Neural crest cell (in vitro differentiated cells): Measurements from ENCODE around the gene USP21. TPM values are rescaled to one million over a fixed set of nuclear protein-coding genes. Genes with fewer than 3 reads are reported as not detected.
A peak's percentile ranks its signal among the peaks of the same experiment; 100 is the strongest.

ENCODE experiments used
- DNase-seq: peaks from one replicate; pipeline ENCODE4 v3.0.0; 2021; ENCODE audit warnings: low read depth, mixed read lengths, low spot score
- H3K27ac Mint-ChIP-seq: one replicate; pipeline ENCODE4 v1.8.0; 2021; ENCODE audit warnings: mild to moderate bottlenecking, mixed read lengths; ENCODE audit not compliant: unreplicated experiment
- H3K27me3 Mint-ChIP-seq: 2 replicates; pipeline ENCODE4 v1.8.0; 2021; ENCODE audit warnings: low read depth, mild to moderate bottlenecking, mixed read lengths
- H3K36me3 Mint-ChIP-seq: 2 replicates; pipeline ENCODE4 v1.8.0; 2021; ENCODE audit warnings: low read depth, mild to moderate bottlenecking, mixed read lengths
- H3K4me1 Mint-ChIP-seq: 2 replicates; pipeline ENCODE4 v1.8.0; 2021; ENCODE audit warnings: mixed read lengths
- H3K4me3 Mint-ChIP-seq: one replicate; pipeline ENCODE4 v1.8.0; 2021; ENCODE audit warnings: mild to moderate bottlenecking, mixed read lengths
- H3K9me3 Mint-ChIP-seq: 2 replicates; pipeline ENCODE4 v1.8.0; 2021; ENCODE audit warnings: mixed read lengths
- total RNA-seq: library from RNA; stranded (reverse); gene quantifications from 2 replicates; pipeline ENCODE4 v1.2.1, GENCODE V29; 2021
- TF ChIP-seq, protein P1 (sequence below): fragments of 200-600 bp; sonication (generic); conservative IDR thresholded peaks from 2 replicates; pipeline ENCODE4 v1.5.0; 2021; ENCODE audit warnings: antibody characterized with exemption, mild to moderate bottlenecking

USP21 gene
- total RNA-seq, 1 donor from 2014 or later: 45.2 TPM

DNA sequence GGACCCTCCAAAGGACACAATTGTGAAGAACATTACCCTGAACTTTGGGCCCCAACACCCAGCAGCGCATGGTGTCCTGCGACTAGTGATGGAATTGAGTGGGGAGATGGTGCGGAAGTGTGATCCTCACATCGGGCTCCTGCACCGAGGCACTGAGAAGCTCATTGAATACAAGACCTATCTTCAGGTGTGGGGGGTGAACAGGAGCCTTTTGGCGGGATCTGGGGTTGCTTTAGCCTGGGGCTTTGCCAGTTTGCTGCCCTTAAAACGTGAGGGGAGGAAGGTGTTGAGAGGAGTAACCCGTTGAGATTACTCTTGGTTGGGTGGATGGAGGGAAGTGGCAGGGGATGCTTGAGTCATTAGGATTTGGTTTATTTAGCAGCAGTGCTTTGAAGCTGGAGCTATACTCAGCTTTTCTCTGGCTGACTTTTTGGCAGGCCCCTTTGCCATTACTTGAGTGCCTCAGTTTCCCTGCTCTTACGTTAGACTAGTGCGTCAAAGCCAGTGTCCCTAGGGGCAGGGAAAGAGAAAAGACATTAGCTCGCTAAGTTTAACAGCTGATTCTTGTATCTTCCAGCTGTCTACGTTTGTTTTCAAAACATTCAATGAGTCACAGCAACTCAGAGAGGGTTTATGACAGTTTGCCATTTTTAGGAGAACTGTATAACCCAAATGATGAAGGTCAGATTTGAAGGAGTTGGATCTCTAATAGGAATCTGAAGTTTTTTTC is 47.3 kb downstream of the USP21 start:
- no peak overlapping the region for H3K27ac Mint-ChIP-seq
- no peak for DNase-seq
- H3K27me3 Mint-ChIP-seq: no peaks in the 10 kb centered on the region
- peak overlapping the region; percentile 21 for H3K4me3 Mint-ChIP-seq
- TF ChIP-seq, protein P1, sequence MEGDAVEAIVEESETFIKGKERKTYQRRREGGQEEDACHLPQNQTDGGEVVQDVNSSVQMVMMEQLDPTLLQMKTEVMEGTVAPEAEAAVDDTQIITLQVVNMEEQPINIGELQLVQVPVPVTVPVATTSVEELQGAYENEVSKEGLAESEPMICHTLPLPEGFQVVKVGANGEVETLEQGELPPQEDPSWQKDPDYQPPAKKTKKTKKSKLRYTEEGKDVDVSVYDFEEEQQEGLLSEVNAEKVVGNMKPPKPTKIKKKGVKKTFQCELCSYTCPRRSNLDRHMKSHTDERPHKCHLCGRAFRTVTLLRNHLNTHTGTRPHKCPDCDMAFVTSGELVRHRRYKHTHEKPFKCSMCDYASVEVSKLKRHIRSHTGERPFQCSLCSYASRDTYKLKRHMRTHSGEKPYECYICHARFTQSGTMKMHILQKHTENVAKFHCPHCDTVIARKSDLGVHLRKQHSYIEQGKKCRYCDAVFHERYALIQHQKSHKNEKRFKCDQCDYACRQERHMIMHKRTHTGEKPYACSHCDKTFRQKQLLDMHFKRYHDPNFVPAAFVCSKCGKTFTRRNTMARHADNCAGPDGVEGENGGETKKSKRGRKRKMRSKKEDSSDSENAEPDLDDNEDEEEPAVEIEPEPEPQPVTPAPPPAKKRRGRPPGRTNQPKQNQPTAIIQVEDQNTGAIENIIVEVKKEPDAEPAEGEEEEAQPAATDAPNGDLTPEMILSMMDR: no peak
- H3K4me1 Mint-ChIP-seq: peaks cover 34% of the 10 kb centered on the region
- no peaks in the 10 kb centered on the region for H3K9me3 Mint-ChIP-seq
- H3K36me3 Mint-ChIP-seq: peaks cover 21% of the 10 kb centered on the region

GRCh38 chr1:161207173-161207572 is 47.9 kb downstream of the USP21 start:
- TF ChIP-seq, protein P1: no peak
- no peak for DNase-seq
- H3K4me1 Mint-ChIP-seq: peaks cover 28% of the 10 kb centered on the region
- no peak overlapping the region for H3K4me3 Mint-ChIP-seq
- H3K27me3 Mint-ChIP-seq: no peaks in the 10 kb centered on the region
- H3K9me3 Mint-ChIP-seq: no peaks in the 10 kb centered on the region
- H3K27ac Mint-ChIP-seq: no peak overlapping the region
- H3K36me3 Mint-ChIP-seq: peaks cover 22% of the 10 kb centered on the region

- no peaks in the 10 kb centered on the region for H3K27me3 Mint-ChIP-seq
Observed at GRCh38 chr1:161209790-161210409, 50.6 kb downstream of the USP21 start.

GRCh38 chr1:161214369-161214768 is 55.1 kb downstream of the USP21 start:
- no peak for DNase-seq
- no peaks in the 10 kb centered on the region for H3K9me3 Mint-ChIP-seq
- H3K27me3 Mint-ChIP-seq: no peaks in the 10 kb centered on the region
- H3K27ac Mint-ChIP-seq: no peak overlapping the region
- TF ChIP-seq, protein P1: no peak
- no peak overlapping the region for H3K4me3 Mint-ChIP-seq
- peaks cover 21% of the 10 kb centered on the region for H3K4me1 Mint-ChIP-seq
- peaks cover 29% of the 10 kb centered on the region for H3K36me3 Mint-ChIP-seq

More at GRCh38 chr1:161209790-161210409, 50.6 kb downstream of the USP21 start:
- no peak overlapping the region for H3K4me3 Mint-ChIP-seq
- DNase-seq: peak; percentile 73
- H3K36me3 Mint-ChIP-seq: peaks cover 30% of the 10 kb centered on the region
- TF ChIP-seq, protein P1: peak; percentile 88
- no peaks in the 10 kb centered on the region for H3K9me3 Mint-ChIP-seq
- peaks cover 18% of the 10 kb centered on the region for H3K4me1 Mint-ChIP-seq
- no peak overlapping the region for H3K27ac Mint-ChIP-seq

DNA sequence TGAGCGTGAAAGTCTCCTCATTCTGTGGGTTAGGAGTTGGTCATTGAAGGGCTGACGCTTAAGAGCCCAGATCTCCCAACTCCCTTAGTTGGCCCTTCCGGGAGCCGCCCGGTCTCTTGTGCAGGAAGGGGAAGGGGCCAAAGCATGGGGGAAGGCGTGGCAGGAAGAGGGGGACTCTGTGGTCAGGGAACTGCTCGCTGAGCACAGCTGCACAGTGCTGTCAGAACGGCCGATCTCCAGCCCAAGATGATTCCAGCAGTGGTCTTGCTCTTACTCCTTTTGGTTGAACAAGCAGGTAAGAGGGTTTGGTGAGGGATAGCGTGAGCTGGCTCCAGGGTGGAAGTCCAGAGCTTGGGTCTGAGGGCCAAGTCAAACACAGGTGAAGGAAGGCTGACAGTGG is 55.8 kb downstream of the USP21 start, which contains the start of gene FCER1G:
TSS of gene FCER1G (plus strand) at position 220 of the 400 bp plus-strand sequence. CDS start at position 247, 27 bp downstream.
- H3K36me3 Mint-ChIP-seq: peaks cover 26% of the 10 kb centered on the region

More for the DNA sequence above, 55.8 kb downstream of the USP21 start, which contains the start of gene FCER1G:
- DNase-seq: no peak
- TF ChIP-seq, protein P1: no peak
- H3K4me3 Mint-ChIP-seq: no peak within 1 kb of the TSS
- H3K9me3 Mint-ChIP-seq: no peaks in the 10 kb centered on the region
- H3K27ac Mint-ChIP-seq: no peak within 1 kb of the TSS
- H3K4me1 Mint-ChIP-seq: peaks cover 15% of the 10 kb centered on the region
- H3K27me3 Mint-ChIP-seq: no peaks in the 10 kb centered on the region

Other genes with a start within 250 kb of the USP21 start
- gene ITLN2, start 204.7 kb upstream of the USP21 start, total RNA-seq: 0.35 TPM in 1 of 2 replicates, not detected in the other
- gene F11R, start 138.3 kb upstream of the USP21 start, total RNA-seq: 3.5 and 6.4 TPM in 2 replicates
- gene TSTD1, start 120.5 kb upstream of the USP21 start, total RNA-seq: 6.7 and 7.2 TPM in 2 replicates
- 87.7 and 89.5 TPM in 2 replicates for gene USF1, start 113.5 kb upstream of the USP21 start, total RNA-seq
- not detected in 2 replicates for gene ARHGAP30, start 89.6 kb upstream of the USP21 start, total RNA-seq
- gene NECTIN4, start 69.9 kb upstream of the USP21 start, total RNA-seq: not detected in 2 replicates
- gene KLHDC9, start 61.1 kb upstream of the USP21 start, total RNA-seq: 8.0 and 9.1 TPM in 2 replicates
- 90.0 and 99.5 TPM in 2 replicates for gene PFDN2, start 41.5 kb upstream of the USP21 start, total RNA-seq
- gene NIT1, start 41.4 kb upstream of the USP21 start, total RNA-seq: 48.6 and 53.9 TPM in 2 replicates
- gene DEDD, start 26.8 kb upstream of the USP21 start, total RNA-seq: 35.1 and 36.2 TPM in 2 replicates
- 77.2 and 80.9 TPM in 2 replicates for gene UFC1, start 5.5 kb upstream of the USP21 start, total RNA-seq
- 48.3 and 48.6 TPM in 2 replicates for gene PPOX, start 6.9 kb downstream of the USP21 start, total RNA-seq
- 50.6 and 53.2 TPM in 2 replicates for gene B4GALT3, start 18.0 kb downstream of the USP21 start, total RNA-seq
- 4.6 and 4.8 TPM in 2 replicates for gene ADAMTS4, start 39.6 kb downstream of the USP21 start, total RNA-seq
- gene NDUFS2, start 42.9 kb downstream of the USP21 start, total RNA-seq: 106 and 108 TPM in 2 replicates
- 0.93 and 1.6 TPM in 2 replicates for gene FCER1G, start 55.8 kb downstream of the USP21 start, total RNA-seq
- gene APOA2, start 64.1 kb downstream of the USP21 start, total RNA-seq: not detected in 2 replicates
- gene TOMM40L, start 66.6 kb downstream of the USP21 start, total RNA-seq: 17.2 and 17.9 TPM in 2 replicates
- not detected in 2 replicates for gene NR1I3, start 78.7 kb downstream of the USP21 start, total RNA-seq
- gene PCP4L1, start 99.2 kb downstream of the USP21 start, total RNA-seq: 0.16 and 0.20 TPM in 2 replicates
- 50.2 and 51.3 TPM in 2 replicates for gene MPZ, start 150.5 kb downstream of the USP21 start, total RNA-seq
- gene SDHC, start 154.9 kb downstream of the USP21 start, total RNA-seq: 193 and 200 TPM in 2 replicates
- gene CFAP126, start 208.4 kb downstream of the USP21 start, total RNA-seq: not detected in 2 replicates